CD4-positive, CD25-positive, alpha-beta regulatory T cell (primary cell): ENCODE results near the gene KDM4B. TPM values are rescaled to one million over a fixed set of nuclear protein-coding genes. Genes with fewer than 3 reads are reported as not detected.

ENCODE experiments used
- ATAC-seq, 2 donors: fragments of 150-1000 bp; cut with Tn5 transposase; one replicate each; pipeline ENCODE4 v1.10.0; 2021; ENCODE audit warnings: low read depth in 2 of 2, moderate number of reproducible peaks in 2 of 2, moderate library complexity in 1 of 2
- DNase-seq, 3 donors: peaks; one replicate each; pipeline versions ENCODE4 v3.0.0 to v3.0.0-alpha.2; 2012 to 2022; ENCODE audit warnings: mixed read lengths in 1 of 3
- H3K27ac ChIP-seq: one replicate; pipeline ENCODE4 v1.7.0; 2013; ENCODE audit warnings: mild to moderate bottlenecking, low read length; ENCODE audit not compliant: insufficient read depth, poor library complexity, severe bottlenecking
- H3K27me3 ChIP-seq: one replicate; pipeline ENCODE4 v1.7.0; 2013; ENCODE audit warnings: low read length; ENCODE audit not compliant: control insufficient read depth, insufficient read depth
- H3K36me3 ChIP-seq: one replicate; pipeline ENCODE4 v1.7.0; 2013; ENCODE audit warnings: mild to moderate bottlenecking, low read length, moderate library complexity; ENCODE audit not compliant: control insufficient read depth, insufficient read depth
- H3K4me1 ChIP-seq: 2 replicates; pipeline ENCODE4 v1.7.0; 2013; ENCODE audit warnings: mild to moderate bottlenecking, low read length; ENCODE audit not compliant: insufficient read depth, control insufficient read depth, poor library complexity, severe bottlenecking
- H3K4me3 ChIP-seq: one replicate; pipeline ENCODE4 v1.7.0; 2013; ENCODE audit warnings: low read depth, mild to moderate bottlenecking, low read length, moderate library complexity
- H3K9me3 ChIP-seq, 2 experiments: 1 replicate in 1 of 2; 2 replicates in 1 of 2; pipeline ENCODE4 v1.7.0; 2013; ENCODE audit warnings: low read length in 2 of 2, mild to moderate bottlenecking in 1 of 2, moderate library complexity in 1 of 2; ENCODE audit not compliant: control insufficient read depth in 2 of 2
- H3K27ac Mint-ChIP-seq, 3 donors: one replicate each; pipeline ENCODE4 v1.8.0; 2020 to 2022; ENCODE audit warnings: mild to moderate bottlenecking in 3 of 3, mixed read lengths in 3 of 3, moderate library complexity in 2 of 3
- H3K27me3 Mint-ChIP-seq: one replicate; pipeline ENCODE4 v1.8.0; 2022; ENCODE audit warnings: mild to moderate bottlenecking, mixed read lengths
- H3K36me3 Mint-ChIP-seq: one replicate; pipeline ENCODE4 v1.8.0; 2020; ENCODE audit warnings: mixed read lengths
- H3K4me1 Mint-ChIP-seq, 4 donors: one replicate each; pipeline ENCODE4 v1.8.0; 2020 to 2022; ENCODE audit warnings: mixed read lengths in 4 of 4, mild to moderate bottlenecking in 1 of 4
- H3K4me3 Mint-ChIP-seq, 4 donors: one replicate each; pipeline ENCODE4 v1.8.0; 2020 to 2022; ENCODE audit warnings: mild to moderate bottlenecking in 4 of 4, mixed read lengths in 4 of 4, moderate library complexity in 3 of 4
- H3K9me3 Mint-ChIP-seq, 7 donors: one replicate each; pipeline ENCODE4 v1.8.0; 2020 to 2022; ENCODE audit warnings: mixed read lengths in 7 of 7, mild to moderate bottlenecking in 3 of 7, moderate library complexity in 2 of 7
- polyA plus RNA-seq, 4 donors: library from polyadenylated mRNA; unstranded; fragments of 300-500 nt; fragmentation: Illumina TruSeq; gene quantifications; one replicate each; pipeline ENCODE4 v1.2.3, GENCODE V29; 2021
- total RNA-seq: library from RNA; stranded (reverse); gene quantifications from one replicate; pipeline ENCODE4 v1.2.3, GENCODE V29; 2022

Gene KDM4B
- total and polyA plus RNA-seq, 5 donors from 2014 or later = 6.3 to 70.0 (median 8.6) TPM

- Histone ChIP-seq H3K27me3 (no peaks in the 10 kb centered on the region), H3K9me3 (no peaks in the 10 kb centered on the region), H3K36me3 (peaks cover 7% of the 10 kb centered on the region), H3K4me1 (no peaks in the 10 kb centered on the region), H3K27ac (no peak overlapping the region), H3K4me3 (no peak overlapping the region)
- DNase-seq (no peak), ATAC-seq (no peak)
- peak overlapping the region in 1 of 3 donors; percentile 32 for H3K27ac Mint-ChIP-seq
- no peaks in the 10 kb centered on the region for H3K4me1 Mint-ChIP-seq
- H3K27me3 Mint-ChIP-seq = no peaks in the 10 kb centered on the region
- H3K36me3 Mint-ChIP-seq = peaks cover 15% of the 10 kb centered on the region
- no peak overlapping the region for H3K4me3 Mint-ChIP-seq
- H3K9me3 Mint-ChIP-seq = no peaks in the 10 kb centered on the region
These were observed 146.4 kb downstream of the KDM4B start for GRCh38 chr19:5115351-5115750.

- Mint-ChIP-seq H3K4me1 (no peaks in the 10 kb centered on the region), H3K27ac (peak overlapping the region in 1 of 3 donors; percentile 32), H3K36me3 (peaks cover 15% of the 10 kb centered on the region), H3K27me3 (no peaks in the 10 kb centered on the region), H3K4me3 (no peak overlapping the region), H3K9me3 (no peaks in the 10 kb centered on the region)
- no peaks in the 10 kb centered on the region for H3K4me1 ChIP-seq
- no peaks in the 10 kb centered on the region for H3K9me3 ChIP-seq
- ATAC-seq (no peak), DNase-seq (no peak)
- H3K27me3 ChIP-seq = no peaks in the 10 kb centered on the region
- no peak overlapping the region for H3K27ac ChIP-seq
- H3K36me3 ChIP-seq = peaks cover 7% of the 10 kb centered on the region
- H3K4me3 ChIP-seq = no peak overlapping the region
These were observed 146.9 kb downstream of the KDM4B start for GRCh38 chr19:5115771-5116202.

GRCh38 chr19:5116292-5116691 is 147.4 kb downstream of the KDM4B start:
- H3K27ac Mint-ChIP-seq = no peak overlapping the region
- Histone ChIP-seq H3K36me3 (peaks cover 7% of the 10 kb centered on the region), H3K4me1 (no peaks in the 10 kb centered on the region), H3K4me3 (no peak overlapping the region), H3K27ac (no peak overlapping the region), H3K9me3 (no peaks in the 10 kb centered on the region), H3K27me3 (no peaks in the 10 kb centered on the region)
- no peak for DNase-seq
- peaks cover 19% of the 10 kb centered on the region for H3K36me3 Mint-ChIP-seq
- no peaks in the 10 kb centered on the region for H3K27me3 Mint-ChIP-seq
- no peak for ATAC-seq
- no peak overlapping the region for H3K4me3 Mint-ChIP-seq
- no peaks in the 10 kb centered on the region for H3K4me1 Mint-ChIP-seq
- H3K9me3 Mint-ChIP-seq = peaks cover 0 to 2% (median 0%) of the 10 kb centered on the region in 7 donors

- Mint-ChIP-seq H3K9me3 (peaks cover 0 to 2% (median 0%) of the 10 kb centered on the region in 7 donors), H3K36me3 (peaks cover 17% of the 10 kb centered on the region), H3K4me3 (no peak overlapping the region), H3K27me3 (no peaks in the 10 kb centered on the region), H3K4me1 (peaks cover 0 to 9% (median 4%) of the 10 kb centered on the region in 4 donors), H3K27ac (no peak overlapping the region)
- Histone ChIP-seq H3K4me3 (no peak overlapping the region), H3K9me3 (no peaks in the 10 kb centered on the region), H3K27ac (no peak overlapping the region), H3K36me3 (no peaks in the 10 kb centered on the region), H3K4me1 (no peaks in the 10 kb centered on the region), H3K27me3 (no peaks in the 10 kb centered on the region)
- DNase-seq (no peak), ATAC-seq (no peak)
These were observed 148.5 kb downstream of the KDM4B start for GRCh38 chr19:5117421-5117820.

GRCh38 chr19:5118026-5118425 is 149.1 kb downstream of the KDM4B start:
- DNase-seq (no peak), ATAC-seq (no peak)
- Histone ChIP-seq H3K27me3 (no peaks in the 10 kb centered on the region), H3K9me3 (no peaks in the 10 kb centered on the region), H3K36me3 (peaks cover 3% of the 10 kb centered on the region), H3K4me3 (no peak overlapping the region), H3K4me1 (no peaks in the 10 kb centered on the region), H3K27ac (no peak overlapping the region)
- Mint-ChIP-seq H3K27me3 (no peaks in the 10 kb centered on the region), H3K36me3 (peaks cover 19% of the 10 kb centered on the region), H3K27ac (no peak overlapping the region), H3K4me1 (peaks cover 0 to 11% (median 5%) of the 10 kb centered on the region in 4 donors), H3K4me3 (no peak overlapping the region), H3K9me3 (peaks cover 0 to 2% (median 0%) of the 10 kb centered on the region in 7 donors)

GRCh38 chr19:5119297-5119998 is 150.5 kb downstream of the KDM4B start:
- H3K27ac Mint-ChIP-seq = peak overlapping the region in 1 of 3 donors; percentile 52

GRCh38 chr19:5120321-5120720 is 151.4 kb downstream of the KDM4B start:
- no peak overlapping the region for H3K4me3 Mint-ChIP-seq
- H3K36me3 Mint-ChIP-seq = peaks cover 19% of the 10 kb centered on the region
- no peak overlapping the region for H3K27ac ChIP-seq
- H3K4me1 ChIP-seq = no peaks in the 10 kb centered on the region
- peaks cover 4% of the 10 kb centered on the region for H3K36me3 ChIP-seq
- no peak overlapping the region for H3K4me3 ChIP-seq
- H3K4me1 Mint-ChIP-seq = peaks cover 0 to 11% (median 7%) of the 10 kb centered on the region in 4 donors
- H3K9me3 Mint-ChIP-seq = peaks cover 0 to 2% (median 0%) of the 10 kb centered on the region in 7 donors
- H3K27ac Mint-ChIP-seq = no peak overlapping the region
- H3K9me3 ChIP-seq = no peaks in the 10 kb centered on the region
- H3K27me3 Mint-ChIP-seq = no peaks in the 10 kb centered on the region
- no peaks in the 10 kb centered on the region for H3K27me3 ChIP-seq
- ATAC-seq (no peak), DNase-seq (no peak)

More at GRCh38 chr19:5119297-5119998, 150.5 kb downstream of the KDM4B start:
- no peaks in the 10 kb centered on the region for H3K9me3 ChIP-seq
- no peaks in the 10 kb centered on the region for H3K27me3 ChIP-seq
- H3K27ac ChIP-seq = no peak overlapping the region
- DNase-seq = no peak
- peaks cover 19% of the 10 kb centered on the region for H3K36me3 Mint-ChIP-seq
- peaks cover 0 to 11% (median 5%) of the 10 kb centered on the region in 4 donors for H3K4me1 Mint-ChIP-seq
- no peak for ATAC-seq
- no peaks in the 10 kb centered on the region for H3K4me1 ChIP-seq
- H3K4me3 Mint-ChIP-seq = no peak overlapping the region
- no peaks in the 10 kb centered on the region for H3K27me3 Mint-ChIP-seq
- peaks cover 0 to 2% (median 0%) of the 10 kb centered on the region in 7 donors for H3K9me3 Mint-ChIP-seq
- peaks cover 4% of the 10 kb centered on the region for H3K36me3 ChIP-seq
- H3K4me3 ChIP-seq = no peak overlapping the region

GRCh38 chr19:5120833-5121232 is 151.9 kb downstream of the KDM4B start:
- peaks cover 0 to 13% (median 7%) of the 10 kb centered on the region in 4 donors for H3K4me1 Mint-ChIP-seq
- H3K27me3 Mint-ChIP-seq = no peaks in the 10 kb centered on the region
- no peak for DNase-seq
- ATAC-seq = no peak
- no peaks in the 10 kb centered on the region for H3K9me3 ChIP-seq
- H3K4me3 ChIP-seq = no peak overlapping the region
- H3K36me3 ChIP-seq = peaks cover 4% of the 10 kb centered on the region
- peaks cover 15% of the 10 kb centered on the region for H3K36me3 Mint-ChIP-seq
- H3K4me3 Mint-ChIP-seq = no peak overlapping the region
- peaks cover 0 to 2% (median 0%) of the 10 kb centered on the region in 7 donors for H3K9me3 Mint-ChIP-seq
- H3K27ac ChIP-seq = no peak overlapping the region
- H3K27me3 ChIP-seq = no peaks in the 10 kb centered on the region
- no peak overlapping the region for H3K27ac Mint-ChIP-seq
- no peaks in the 10 kb centered on the region for H3K4me1 ChIP-seq
